Upper lobe of left lung (tissue), 6 donors: ENCODE data around the gene RBM4. TPM values are rescaled to one million over a fixed set of nuclear protein-coding genes. Genes with fewer than 3 reads are reported as not detected.

ENCODE experiments used
- ATAC-seq, 2 donors: fragments of 200-7000 bp; cut with Tn5 transposase; one replicate each; pipeline ENCODE4 v1.9.1; 2022; ENCODE audit warnings: mild to moderate bottlenecking in 2 of 2, moderate library complexity in 2 of 2; ENCODE audit not compliant: low FRiP score in 2 of 2
- DNase-seq, 2 donors: peaks; one replicate each; pipeline ENCODE4 v3.0.0-alpha.2; 2019 to 2020
- H3K27ac ChIP-seq, 4 donors: fragments of 200-600 bp; sonication (generic); one replicate each; pipeline ENCODE4 v1.5.1; 2016 to 2019
- H3K27me3 ChIP-seq, 4 donors: fragments of 200-600 bp; sonication (generic); one replicate each; pipeline ENCODE4 v1.5.1; 2017 to 2019
- H3K36me3 ChIP-seq, 4 donors: fragments of 200-600 bp; sonication (generic); one replicate each; pipeline ENCODE4 v1.5.1; 2016 to 2019
- H3K4me1 ChIP-seq, 4 donors: fragments of 200-600 bp; sonication (generic); one replicate each; pipeline ENCODE4 v1.5.1; 2018 to 2019
- H3K4me3 ChIP-seq, 4 donors: fragments of 200-600 bp; sonication (generic); one replicate each; pipeline ENCODE4 v1.5.1; 2017 to 2019; ENCODE audit warnings: mild to moderate bottlenecking in 2 of 4, moderate library complexity in 1 of 4
- H3K9me3 ChIP-seq, 4 donors: fragments of 200-600 bp; sonication (generic); one replicate each; pipeline ENCODE4 v1.5.1; 2018 to 2019
- CTCF ChIP-seq, 6 experiments: fragments of 450-650 bp in 4 of 6; fragments of 200-600 bp in 2 of 6; sonication (generic) in 2 of 6; IDR thresholded peaks; one replicate each; pipeline ENCODE4 v1.5.1; 2016 to 2019; ENCODE audit warnings: antibody characterized with exemption in 6 of 6
- EP300 ChIP-seq, 4 donors: sonication (generic); formaldehyde crosslinking; IDR thresholded peaks; one replicate each; pipeline ENCODE4 v1.5.1; 2017; ENCODE audit warnings: antibody characterized with exemption in 4 of 4, control low read depth in 2 of 4
- POLR2A ChIP-seq, 4 donors: fragments of 450-650 bp; IDR thresholded peaks; one replicate each; pipeline ENCODE4 v1.5.1; 2016 to 2017; ENCODE audit warnings: antibody characterized with exemption in 4 of 4, mild to moderate bottlenecking in 2 of 4
- POLR2AphosphoS5 ChIP-seq, 2 donors: sonication (generic); formaldehyde crosslinking; IDR thresholded peaks; one replicate each; pipeline ENCODE4 v1.5.1; 2017; ENCODE audit warnings: antibody characterized with exemption in 2 of 2
- WGBS, 2 donors: methylation state at CpG; one replicate each; pipeline ENCODE4 v1.1.5; 2017 to 2018; 5-methylcytosine and 5-hydroxymethylcytosine counted together
- total RNA-seq, 6 donors: library from RNA; depleted of rRNA in 4 of 6; stranded (reverse); fragments of >200 nt in 4 of 6; gene quantifications; one replicate each; pipeline versions ENCODE4 v1.1.0 to v1.2.1, GENCODE V29; 2016 to 2021
- donor health status: DM: no; HTN: no; CAD: no; lungs with moderate emphysema.
- donor health status: DM: no; HTN: yes; CAD: no; lungs with severe emphysema.

The RBM4 gene
- total RNA-seq, 6 donors from 2014 or later = 62.4 to 103 (median 90.2) TPM

DNA sequence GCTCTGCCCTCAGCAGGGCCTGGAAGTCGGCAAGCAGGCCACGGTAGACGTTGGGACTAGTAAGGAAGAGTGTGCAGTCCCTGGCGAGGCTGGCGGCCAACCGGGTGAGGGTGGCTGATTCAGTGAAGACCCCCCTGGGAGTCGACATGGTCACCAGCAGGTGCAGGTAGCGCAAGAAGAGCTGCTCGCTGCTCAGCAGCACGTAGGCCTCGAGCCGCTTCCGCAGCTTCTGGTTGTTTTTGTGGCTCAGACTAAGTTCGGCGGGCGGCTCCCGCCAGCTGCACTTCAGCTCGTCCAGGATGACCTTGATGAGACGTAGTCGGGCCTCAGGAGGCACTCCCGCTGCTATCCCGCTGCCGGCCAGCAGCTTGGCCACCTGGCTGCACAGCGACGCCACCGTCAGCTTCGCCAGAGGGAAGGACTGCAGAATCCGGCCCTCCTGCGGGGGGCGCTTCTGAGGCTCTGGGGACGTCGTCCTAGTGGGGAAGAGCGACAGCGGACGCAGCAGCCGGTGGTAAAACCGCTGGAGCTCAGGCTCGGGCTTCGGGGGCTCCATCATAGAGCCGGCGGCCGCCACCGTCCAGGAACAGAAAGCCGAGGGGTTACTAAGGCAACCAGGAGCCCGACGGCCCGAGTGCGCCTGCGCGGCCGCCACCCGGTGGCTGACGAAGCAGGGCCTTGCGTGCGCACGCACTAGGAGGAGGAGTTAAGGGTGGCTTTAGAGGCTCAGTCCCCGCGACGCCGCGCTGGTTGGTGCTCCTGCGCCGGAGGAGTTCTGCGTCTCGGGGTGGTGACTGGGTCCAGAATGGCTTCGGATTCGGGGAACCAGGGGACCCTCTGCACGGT is 45.8 kb upstream of the RBM4 start, which contains the start of the genes CCDC87 and CCS:
TSS of gene CCDC87 (minus strand) at position 607 of the 846 bp plus-strand sequence. CDS start at position 559, 48 bp downstream.
TSS of gene CCS (plus strand) at position 729 of the 846 bp plus-strand sequence. CDS start at position 806, 77 bp downstream.
- ATAC-seq (peak; percentile 96 to 98), DNase-seq (peak; percentile 99 to 100)
- no peaks in the 10 kb centered on the region for H3K9me3 ChIP-seq
- H3K4me1 ChIP-seq = peaks cover 30 to 34% (median 31%) of the 10 kb centered on the region in 4 donors
- no peaks in the 10 kb centered on the region for H3K36me3 ChIP-seq
- WGBS, 2 donors = 15 to 32% methylated on average over 34 to 68 of the region's 68 CpGs
- H3K27me3 ChIP-seq = no peaks in the 10 kb centered on the region
- TF ChIP-seq POLR2A (IDR thresholded peaks at IDR 0.05) = peak in 3 of 4 donors; percentile 46 to 93 (median 77)
- peak; percentile 47 to 95 (median 77) for TF ChIP-seq CTCF (IDR thresholded peaks at IDR 0.05)
- TF ChIP-seq EP300 (IDR thresholded peaks at IDR 0.05) = no peak
- peak; percentile 88 to 98 for TF ChIP-seq POLR2AphosphoS5 (IDR thresholded peaks at IDR 0.05)
- peak within 1 kb of the TSS; percentile 50 to 80 (median 68) for H3K4me3 ChIP-seq
- peak within 1 kb of the TSS; percentile 52 to 86 (median 86) for H3K27ac ChIP-seq

DNA sequence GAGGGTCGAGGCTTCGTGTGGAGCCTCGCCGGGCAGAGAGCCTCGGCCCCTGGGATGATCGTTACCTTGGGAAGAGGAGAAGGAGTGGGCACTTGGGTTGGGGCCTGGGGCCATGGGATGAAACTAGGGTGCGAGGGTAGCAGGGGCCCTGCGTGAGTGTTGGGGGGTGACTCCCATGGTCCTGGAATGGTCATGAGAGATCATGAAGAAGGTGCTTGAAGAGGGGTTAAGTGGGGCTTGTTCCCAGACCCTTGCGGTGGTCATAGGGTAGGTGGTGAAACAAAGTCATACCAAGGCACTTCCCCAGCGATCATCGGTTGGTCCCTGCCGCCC is 45.2 kb upstream of the RBM4 start:
- no peaks in the 10 kb centered on the region for H3K9me3 ChIP-seq
- H3K27me3 ChIP-seq = no peaks in the 10 kb centered on the region
- 10 to 13% methylated on average over 12 of the region's 12 CpGs for WGBS, 2 donors
- H3K4me1 ChIP-seq = peaks cover 30 to 34% (median 31%) of the 10 kb centered on the region in 4 donors
- H3K27ac ChIP-seq = peak overlapping the region; percentile 52 to 86 (median 86)
- peak overlapping the region; percentile 50 to 80 (median 68) for H3K4me3 ChIP-seq
- no peak for TF ChIP-seq POLR2A (IDR thresholded peaks at IDR 0.05)
- no peak for TF ChIP-seq CTCF (IDR thresholded peaks at IDR 0.05)
- no peak for TF ChIP-seq POLR2AphosphoS5 (IDR thresholded peaks at IDR 0.05)
- no peak for TF ChIP-seq EP300 (IDR thresholded peaks at IDR 0.05)
- no peaks in the 10 kb centered on the region for H3K36me3 ChIP-seq
- no peak for DNase-seq
- peak in 1 of 2 donors; percentile 33 for ATAC-seq

DNA sequence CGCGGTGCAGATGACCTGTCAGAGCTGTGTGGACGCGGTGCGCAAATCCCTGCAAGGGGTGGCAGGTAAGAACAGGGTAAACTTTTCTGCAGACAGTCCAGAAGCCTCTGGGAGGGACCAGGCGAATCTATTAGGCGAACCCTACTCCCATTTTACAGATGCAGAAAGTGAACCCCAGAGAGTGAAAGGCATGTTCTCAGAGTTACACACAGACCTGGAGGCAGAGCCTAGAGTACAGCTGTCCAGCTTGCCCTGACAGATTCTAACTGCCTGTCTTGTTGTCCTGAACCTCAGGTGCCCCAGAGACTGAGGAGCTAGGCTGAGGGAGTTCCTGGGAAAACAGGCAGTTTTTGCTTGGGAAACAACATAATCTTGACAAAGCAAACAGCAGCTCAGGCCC is 44.9 kb upstream of the RBM4 start:
- Histone ChIP-seq H3K36me3 (no peaks in the 10 kb centered on the region), H3K4me3 (peak overlapping the region; percentile 50 to 80 (median 68)), H3K9me3 (no peaks in the 10 kb centered on the region), H3K27me3 (no peaks in the 10 kb centered on the region), H3K27ac (peak overlapping the region; percentile 52 to 86 (median 86)), H3K4me1 (peaks cover 30 to 34% (median 31%) of the 10 kb centered on the region in 4 donors)
- TF ChIP-seq CTCF (IDR thresholded peaks at IDR 0.05) (no peak), POLR2AphosphoS5 (IDR thresholded peaks at IDR 0.05) (no peak), POLR2A (IDR thresholded peaks at IDR 0.05) (no peak), EP300 (IDR thresholded peaks at IDR 0.05) (no peak)
- ATAC-seq (no peak), DNase-seq (no peak)
- 74 to 78% methylated on average over 7 of the region's 7 CpGs for WGBS, 2 donors

DNA sequence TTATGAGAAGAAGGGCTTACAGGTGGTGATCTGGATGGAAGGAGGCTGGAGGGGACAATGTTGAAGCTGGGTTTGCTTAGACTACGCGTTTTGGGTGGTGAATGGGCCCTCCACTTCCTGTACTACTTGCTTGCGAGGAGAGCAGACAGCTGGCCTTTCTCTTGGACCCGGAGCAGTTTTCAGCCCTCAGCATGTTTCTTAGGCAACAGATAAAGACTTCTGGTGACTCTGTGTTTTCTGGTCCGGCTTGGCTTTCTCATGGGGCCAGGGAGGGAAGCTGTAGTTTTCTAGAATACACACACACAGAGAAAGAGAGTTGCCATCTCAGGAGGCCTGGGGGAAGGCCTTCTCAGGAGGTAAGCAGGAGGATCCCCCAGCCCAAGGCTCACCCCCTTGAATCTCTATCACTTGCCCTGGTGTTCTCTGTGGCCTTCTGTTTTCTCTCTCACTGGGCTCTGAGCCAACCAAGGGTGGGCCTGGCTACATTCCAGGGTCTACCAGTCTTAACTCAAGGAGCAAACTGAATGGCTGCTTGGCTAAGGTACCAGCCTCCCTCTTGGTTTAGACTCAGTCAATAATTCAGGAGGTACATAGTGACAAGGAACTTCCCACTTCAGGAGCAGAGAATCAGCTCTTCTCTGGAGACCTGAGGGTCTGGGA is 43.1 kb upstream of the RBM4 start:
- peaks cover 30 to 34% (median 31%) of the 10 kb centered on the region in 4 donors for H3K4me1 ChIP-seq
- H3K4me3 ChIP-seq = no peak overlapping the region
- peak overlapping the region; percentile 55 to 64 (median 58) for H3K27ac ChIP-seq
- H3K27me3 ChIP-seq = no peaks in the 10 kb centered on the region
- H3K9me3 ChIP-seq = no peaks in the 10 kb centered on the region
- DNase-seq (no peak), ATAC-seq (no peak)
- TF ChIP-seq POLR2A (IDR thresholded peaks at IDR 0.05) = no peak
- TF ChIP-seq EP300 (IDR thresholded peaks at IDR 0.05) = no peak
- TF ChIP-seq CTCF (IDR thresholded peaks at IDR 0.05) = no peak
- TF ChIP-seq POLR2AphosphoS5 (IDR thresholded peaks at IDR 0.05) = no peak
- H3K36me3 ChIP-seq = peaks cover 0 to 16% (median 9%) of the 10 kb centered on the region in 4 donors
- WGBS, 2 donors = 38 to 45% methylated on average over 5 of the region's 5 CpGs
